Bronchial epithelial cell (primary cell): ENCODE results near the gene OR10A3. TPM values are rescaled to one million over a fixed set of nuclear protein-coding genes. Genes with fewer than 3 reads are reported as not detected.
A peak's percentile ranks its signal among the peaks of the same experiment; 100 is the strongest.

Experiments used
- DNase-seq: peaks from one replicate; pipeline ENCODE4 v3.0.0-alpha.2; 2010; ENCODE audit warnings: low read depth
- FAIRE-seq: peaks from 2 replicates; lab custom pipeline; 2011; peaks lifted over from hg19 to GRCh38; lab: Jason Lieb, UNC
- H3K27me3 ChIP-seq: 2 replicates; pipeline ENCODE4 v1.5.1; 2011; ENCODE audit warnings: low read length; ENCODE audit not compliant: control insufficient read depth, insufficient read depth
- H3K36me3 ChIP-seq: 2 replicates; pipeline ENCODE4 v1.5.1; 2011; ENCODE audit warnings: low read length; ENCODE audit not compliant: control insufficient read depth, insufficient read depth
- H3K4me3 ChIP-seq: 2 replicates; pipeline ENCODE4 v1.5.1; 2011; ENCODE audit warnings: mild to moderate bottlenecking, low read depth, low read length, control low read depth
- CTCF ChIP-seq: IDR thresholded peaks from 2 replicates; pipeline ENCODE4 v1.5.1; 2011; ENCODE audit warnings: mild to moderate bottlenecking, moderate library complexity, low read length, control low read depth, inconsistent platforms; ENCODE audit not compliant: insufficient read depth, severe bottlenecking
- total RNA-seq: library from RNA; depleted of rRNA; stranded (reverse); fragments of >200 nt; gene quantifications from 2 replicates; pipeline ENCODE4 v1.2.1, GENCODE V29; 2014

OR10A3 gene
- total RNA-seq, 1 donor from 2014 or later = not detected

- Histone ChIP-seq H3K27me3 (no peaks in the 10 kb centered on the region), H3K36me3 (no peaks in the 10 kb centered on the region), H3K4me3 (no peak overlapping the region)
- no peak for DNase-seq
- TF ChIP-seq CTCF = no peak
- FAIRE-seq = no peak
These were observed 37.6 kb downstream of the OR10A3 start for GRCh38 chr11:7903940-7904339.

GRCh38 chr11:7901319-7901854 lies 40.1 kb downstream of the OR10A3 start:
- no peaks in the 10 kb centered on the region for H3K36me3 ChIP-seq
- no peak for TF ChIP-seq CTCF
- DNase-seq = no peak
- no peak overlapping the region for H3K4me3 ChIP-seq
- no peak for FAIRE-seq
- no peaks in the 10 kb centered on the region for H3K27me3 ChIP-seq

DNA sequence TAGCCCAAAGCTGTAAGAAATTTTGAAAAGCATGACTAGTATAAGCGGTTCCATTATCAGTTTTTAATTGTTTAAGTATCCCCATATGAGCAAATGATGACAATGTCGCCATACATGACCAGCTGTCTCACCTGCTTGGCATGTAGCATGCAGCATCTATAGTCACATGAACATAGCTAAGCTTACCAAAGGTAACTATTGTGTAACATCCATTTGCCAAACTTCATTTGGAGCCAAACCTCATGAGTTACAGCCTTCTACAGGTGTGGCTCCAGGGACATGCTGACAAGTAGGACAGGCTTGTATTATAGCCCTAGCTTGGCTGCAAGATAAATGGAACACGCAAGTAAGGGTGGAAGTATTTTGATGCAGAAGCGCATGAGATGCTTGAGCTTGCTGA lies 40.8 kb downstream of the OR10A3 start:
- no peak for FAIRE-seq
- Histone ChIP-seq H3K27me3 (no peaks in the 10 kb centered on the region), H3K36me3 (no peaks in the 10 kb centered on the region), H3K4me3 (no peak overlapping the region)
- TF ChIP-seq CTCF = no peak
- peak; percentile 41 for DNase-seq

- no peak for DNase-seq
- Histone ChIP-seq H3K27me3 (no peaks in the 10 kb centered on the region), H3K4me3 (no peak overlapping the region), H3K36me3 (no peaks in the 10 kb centered on the region)
- FAIRE-seq = no peak
- TF ChIP-seq CTCF = no peak
These were observed 42.1 kb downstream of the OR10A3 start for GRCh38 chr11:7899418-7899817.

DNA sequence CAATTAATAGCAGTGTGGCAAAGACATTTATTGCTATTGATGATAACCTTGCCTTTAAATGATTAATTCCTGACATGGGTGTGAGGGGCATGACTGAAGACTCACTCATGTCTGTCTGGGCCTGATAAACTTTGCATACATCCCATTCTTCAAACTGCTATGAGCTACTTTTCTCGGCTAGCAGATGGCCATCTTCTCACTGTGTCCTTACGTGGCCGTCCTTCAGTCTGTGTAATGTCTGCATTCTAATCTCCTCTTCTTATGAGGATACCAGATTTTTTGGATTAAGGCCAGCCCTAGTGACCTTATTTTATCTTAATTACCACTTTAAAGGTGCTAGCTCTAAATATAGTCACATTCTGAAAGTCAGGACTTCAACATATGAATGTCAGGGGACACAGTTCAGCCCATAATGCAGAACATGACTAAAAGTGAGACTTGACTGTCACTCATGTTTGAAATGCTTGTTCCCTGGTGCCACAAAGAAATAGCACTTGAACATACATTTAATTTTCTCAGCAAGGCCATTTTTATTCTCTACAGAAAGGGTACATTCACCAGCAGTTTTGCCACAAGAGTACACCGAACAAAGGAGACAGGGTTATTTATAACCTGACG lies 42.7 kb downstream of the OR10A3 start:
- DNase-seq = no peak
- FAIRE-seq = no peak
- no peaks in the 10 kb centered on the region for H3K27me3 ChIP-seq
- no peaks in the 10 kb centered on the region for H3K36me3 ChIP-seq
- no peak overlapping the region for H3K4me3 ChIP-seq
- TF ChIP-seq CTCF = no peak
